ENCODE results near the gene NAXD. TPM values are rescaled to one million over a fixed set of nuclear protein-coding genes. Genes with fewer than 3 reads are reported as not detected.

Gene NAXD
- total and polyA plus RNA-seq, 10 of the 15 experiments (the other 5 are each of a cell fraction or from before 2014, with no cell fraction given), result 1.5 to 36.2 (median 23.8) TPM

DNA sequence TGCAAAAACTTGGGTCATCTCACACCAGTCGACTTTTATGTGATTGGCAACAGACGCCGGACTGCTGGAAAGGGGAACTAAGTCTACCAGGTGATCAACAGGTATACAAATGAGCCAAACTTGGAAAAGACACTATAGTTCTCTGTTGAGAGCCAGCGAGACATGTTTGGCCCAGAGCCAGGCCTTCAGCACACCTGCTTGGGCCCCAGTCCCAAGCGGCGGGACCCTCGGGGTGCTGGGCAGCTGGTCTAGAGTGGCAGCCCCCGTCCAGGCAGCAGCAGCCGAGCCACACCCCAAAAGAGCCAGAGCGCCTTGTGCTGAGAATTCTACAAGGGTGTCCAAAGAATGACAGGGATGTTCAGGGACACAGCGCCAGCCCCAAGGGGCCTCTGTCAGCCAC, 28.0 kb downstream of the NAXD start:
- Histone ChIP-seq H3K36me3 (ENCODE audit: control insufficient read depth in 2 of 2, insufficient read depth in 2 of 2, low read length in 1 of 2) (peaks cover 20 to 23% of the 10 kb centered on the region in 2 experiments), H3K27me3 (replicated peaks in 1 of 2; ENCODE audit: control insufficient read depth in 2 of 2, insufficient read depth in 2 of 2, low read length in 1 of 2) (no peaks in the 10 kb centered on the region), H3K9me3 (replicated peaks; ENCODE audit: control insufficient read depth, insufficient read depth, low read length) (no peaks in the 10 kb centered on the region), H3K4me3 (no peak overlapping the region), H3K4me2 (ENCODE audit: control insufficient read depth, insufficient read depth) (no peak overlapping the region), H2AFZ (ENCODE audit: control insufficient read depth, low read depth, low read length) (no peak overlapping the region), H3K27ac (ENCODE audit: control insufficient read depth, insufficient read depth) (no peak overlapping the region), H4K20me1 (ENCODE audit: control insufficient read depth, insufficient read depth) (no peaks in the 10 kb centered on the region), H3K79me2 (ENCODE audit: control insufficient read depth, insufficient read depth, low read length) (no peaks in the 10 kb centered on the region), H3K4me1 (ENCODE audit: control insufficient read depth, insufficient read depth, low read length) (0 out of 2 replicates have a peak, but pooled peaks cover 3% of the 10 kb centered on the region), H3K9ac (ENCODE audit: control insufficient read depth, insufficient read depth, low read length) (no peak overlapping the region)
- intact Hi-C loops (cut with micrococcal nuclease; ENCODE audit: unreplicated experiment) (no loop called here), in situ Hi-C loops (cut with MboI) (no loop called here)
- BruUV-seq (replicated peaks), result no TSS peak
- TF ChIP-seq CHD2 (IDR thresholded peaks at IDR 0.05; ENCODE audit: borderline replicate concordance, low read depth, low read length), result no peak
- no peak for TF ChIP-seq SIN3A (IDR thresholded peaks at IDR 0.05; ENCODE audit: low read depth, low read length)
- TF ChIP-seq ZZZ3 (IDR thresholded peaks at IDR 0.05; ENCODE audit: control insufficient read depth, insufficient read length, low read depth), result no peak
- no peak for TF ChIP-seq BACH1 (IDR thresholded peaks at IDR 0.05; ENCODE audit: borderline replicate concordance)
- TF ChIP-seq BRCA1 (IDR thresholded peaks at IDR 0.05; ENCODE audit: low read depth, low read length), result no peak
- no peak for TF ChIP-seq POLR2A (IDR thresholded peaks at IDR 0.05; ENCODE audit: low read depth, low read length)
- TF ChIP-seq NFIC (IDR thresholded peaks at IDR 0.05; ENCODE audit: low read depth, low read length), result no peak
- ATAC-seq (no peak), FAIRE-seq (no peak), DNase-seq (ENCODE audit: low read depth, low spot score) (no peak)
- ChIA-PET RAD21 (ENCODE audit: unreplicated experiment) (no interaction called here), SMC1A (ENCODE audit: uncharacterized antibody, unreplicated experiment) (interaction anchor here (1.9 kb wide), 1 partner anchor 173 kb away, joined by 7 read pairs; no protein-coding TSS in a partner anchor), POLR2A (no interaction called here), CTCF (interaction anchor here (0.8 to 1.9 kb wide), 3 partner anchors 8 to 46 kb away, joined by 3 to 4 read pairs (median 3); no protein-coding TSS in a partner anchor)
- 76% methylated on average over 11 of the region's 11 CpGs for WGBS (ENCODE audit: insufficient coverage, insufficient replicate concordance, low lambda C conversion rate, missing lambda C conversion rate)

DNA sequence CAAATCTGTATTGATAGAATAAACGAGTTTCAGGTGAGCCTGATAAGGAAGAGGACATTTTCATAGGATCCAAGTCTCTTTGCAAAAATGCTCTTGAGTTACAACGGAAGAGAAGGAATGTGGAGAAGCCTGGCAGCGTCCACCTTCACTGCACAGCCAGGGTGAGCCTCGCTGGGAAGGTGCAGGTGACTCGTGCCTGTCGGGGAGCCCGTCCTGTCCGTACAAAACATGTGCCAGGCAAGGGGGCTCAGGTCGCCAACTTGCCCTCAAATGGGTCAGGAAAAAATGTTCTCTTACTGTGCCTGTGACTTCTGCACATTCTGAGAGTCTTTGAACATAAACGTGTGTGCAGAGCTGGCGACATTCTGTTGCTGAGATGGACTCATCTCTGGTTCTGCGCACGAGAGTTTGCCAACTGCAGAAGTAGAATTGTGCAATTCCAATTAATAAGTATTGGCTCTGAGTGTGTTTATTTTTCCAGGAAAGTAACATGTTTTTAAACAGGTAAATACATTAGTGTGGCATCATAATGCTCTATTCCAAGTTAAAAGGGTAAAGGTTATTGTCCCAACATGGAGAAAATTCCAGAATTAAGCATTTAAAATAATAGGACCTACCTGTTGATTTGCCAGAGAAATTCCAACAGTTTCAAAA, 28.6 kb downstream of the NAXD start:
- 90% methylated on average over 13 of the region's 13 CpGs for WGBS (ENCODE audit: insufficient coverage, insufficient replicate concordance, low lambda C conversion rate, missing lambda C conversion rate)
- CTCF ChIA-PET, result interaction anchor here (0.7 to 2.0 kb wide), 13 partner anchors 14 to 264 kb away, joined by 3 to 19 read pairs (median 5); no protein-coding TSS in a partner anchor
- TF ChIP-seq POLR2A (IDR thresholded peaks at IDR 0.05; ENCODE audit: low read depth, low read length) (peak; percentile 50), IKZF1 (conservative IDR thresholded peaks at IDR 0.05) (no peak)
- no peak overlapping the region for H3K9ac ChIP-seq (ENCODE audit: control insufficient read depth, insufficient read depth, low read length)
- H3K27me3 ChIP-seq (replicated peaks in 1 of 2; ENCODE audit: control insufficient read depth in 2 of 2, insufficient read depth in 2 of 2, low read length in 1 of 2), result no peaks in the 10 kb centered on the region
- H3K79me2 ChIP-seq (ENCODE audit: control insufficient read depth, insufficient read depth, low read length), result no peaks in the 10 kb centered on the region
- intact Hi-C loops (cut with micrococcal nuclease; ENCODE audit: unreplicated experiment) (loop anchor here (2.0 kb wide), 1 partner anchor 175 kb away; no protein-coding TSS in a partner anchor), in situ Hi-C loops (cut with MboI) (no loop called here)
- no TSS peak for BruUV-seq (replicated peaks)
- RAD21 ChIA-PET (ENCODE audit: unreplicated experiment), result interaction anchor here (1.2 to 2.1 kb wide), 5 partner anchors 47 to 189 kb away, joined by 4 to 10 read pairs (median 5); no protein-coding TSS in a partner anchor
- H3K4me2 ChIP-seq (ENCODE audit: control insufficient read depth, insufficient read depth), result no peak overlapping the region
- H4K20me1 ChIP-seq (ENCODE audit: control insufficient read depth, insufficient read depth), result no peaks in the 10 kb centered on the region
- 0 out of 2 replicates have a peak, but pooled peaks cover 3% of the 10 kb centered on the region for H3K4me1 ChIP-seq (ENCODE audit: control insufficient read depth, insufficient read depth, low read length)
- ATAC-seq (no peak), DNase-seq (ENCODE audit: low read depth, low spot score) (no peak), FAIRE-seq (no peak)
- H3K9me3 ChIP-seq (replicated peaks; ENCODE audit: control insufficient read depth, insufficient read depth, low read length), result no peaks in the 10 kb centered on the region
- no peak overlapping the region for H2AFZ ChIP-seq (ENCODE audit: control insufficient read depth, low read depth, low read length)
- POLR2A ChIA-PET, result no interaction called here
- SMC1A ChIA-PET (ENCODE audit: uncharacterized antibody, unreplicated experiment), result interaction anchor here (1.0 to 2.4 kb wide), 8 partner anchors 10 to 271 kb away, joined by 3 to 12 read pairs (median 5); partner anchors contain the start of genes ANKRD10, ING1 and NAXD
- H3K27ac ChIP-seq (ENCODE audit: control insufficient read depth, insufficient read depth), result no peak overlapping the region
- peaks cover 23 to 28% of the 10 kb centered on the region in 2 experiments for H3K36me3 ChIP-seq (ENCODE audit: control insufficient read depth in 2 of 2, insufficient read depth in 2 of 2, low read length in 1 of 2)
- no peak overlapping the region for H3K4me3 ChIP-seq
